ENCODE results near the gene P2RX6.
"Not testable (repeated sequence)": the region's sequence is repeated elsewhere in the genome, so short reads cannot be mapped to it uniquely, and the experiment has no call there.

The P2RX6 gene

DNA sequence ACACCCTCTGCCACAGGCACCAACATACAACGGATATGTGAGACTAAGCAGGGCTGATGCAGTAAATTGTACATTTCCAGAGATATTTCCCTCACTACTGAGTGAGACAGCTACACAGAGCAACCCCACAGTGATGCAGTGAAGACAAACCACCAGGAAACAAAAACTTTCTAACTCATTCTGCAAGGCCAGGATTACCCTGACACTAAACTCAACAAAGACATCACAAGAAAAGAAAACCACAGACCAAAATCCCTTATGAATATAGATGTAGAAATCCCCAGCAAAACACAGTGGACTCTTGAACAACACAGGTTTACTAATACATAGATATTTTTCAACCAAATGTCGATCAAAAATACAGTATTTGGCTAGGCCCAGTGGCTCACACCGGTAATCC lies 18.9 kb downstream of the P2RX6 start:
- DNase-seq, result no peak

DNA sequence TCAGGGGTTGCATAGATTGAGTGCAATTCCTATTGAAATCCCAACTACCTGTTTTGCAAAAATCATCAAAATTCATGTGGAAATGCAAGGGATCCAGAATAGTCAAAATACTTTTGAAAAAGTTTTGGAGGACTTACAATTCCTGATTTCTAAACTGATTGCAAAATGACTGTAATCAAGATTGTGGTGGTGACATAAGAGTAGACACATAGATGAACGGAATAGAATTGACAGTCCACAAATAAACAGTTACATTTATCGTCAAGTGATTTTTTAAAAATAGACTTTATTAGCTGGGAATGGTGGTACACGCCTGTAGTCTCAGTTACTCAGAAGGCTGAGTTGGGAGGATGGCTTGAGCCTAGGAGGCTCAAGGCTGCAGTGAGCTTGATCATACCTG lies 20.0 kb downstream of the P2RX6 start:
- no peak for DNase-seq

DNA sequence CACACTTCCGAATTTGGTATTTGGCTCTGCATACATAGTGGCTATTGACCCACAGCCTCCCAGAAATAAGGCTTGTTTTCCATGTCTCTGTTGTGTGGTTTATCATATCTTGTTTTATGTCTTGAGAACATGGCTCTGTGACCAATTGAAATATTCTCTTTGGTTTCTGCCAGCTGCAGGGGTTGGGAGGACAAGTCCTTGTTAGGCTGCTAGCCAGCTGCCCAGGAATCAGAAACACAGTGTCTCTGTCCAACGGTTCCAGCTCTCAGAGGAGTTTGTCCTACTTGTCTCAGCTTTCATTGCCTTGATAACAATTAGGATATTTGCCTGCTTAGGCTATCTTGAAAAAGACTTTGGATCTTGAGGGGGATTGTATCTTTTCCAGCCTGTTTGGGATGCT lies 23.4 kb downstream of the P2RX6 start:
- no peak for DNase-seq

DNA sequence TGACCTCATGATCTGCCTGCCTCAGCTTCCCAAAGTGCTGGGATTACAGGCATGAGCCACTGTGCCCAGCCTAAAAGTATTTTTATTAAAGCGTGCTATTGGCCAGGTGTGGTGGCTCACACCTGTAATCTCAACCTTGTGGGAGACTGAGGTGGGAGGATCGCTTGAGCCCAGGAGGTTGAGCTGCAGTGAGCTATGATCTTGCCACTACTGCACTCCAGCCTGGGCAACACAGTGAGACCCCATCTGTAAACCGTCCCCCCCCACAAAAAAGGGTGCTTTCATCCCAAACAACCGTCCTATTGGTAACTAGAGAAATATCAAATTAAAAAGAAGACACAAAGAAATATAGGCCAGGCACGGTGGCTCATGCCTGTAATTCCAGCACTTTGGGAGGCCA lies 24.2 kb downstream of the P2RX6 start:
- DNase-seq, result not testable (repeated sequence)

GRCh38 chr22:21041937-21042336 lies 27.0 kb downstream of the P2RX6 start:
- no peak for DNase-seq

DNA sequence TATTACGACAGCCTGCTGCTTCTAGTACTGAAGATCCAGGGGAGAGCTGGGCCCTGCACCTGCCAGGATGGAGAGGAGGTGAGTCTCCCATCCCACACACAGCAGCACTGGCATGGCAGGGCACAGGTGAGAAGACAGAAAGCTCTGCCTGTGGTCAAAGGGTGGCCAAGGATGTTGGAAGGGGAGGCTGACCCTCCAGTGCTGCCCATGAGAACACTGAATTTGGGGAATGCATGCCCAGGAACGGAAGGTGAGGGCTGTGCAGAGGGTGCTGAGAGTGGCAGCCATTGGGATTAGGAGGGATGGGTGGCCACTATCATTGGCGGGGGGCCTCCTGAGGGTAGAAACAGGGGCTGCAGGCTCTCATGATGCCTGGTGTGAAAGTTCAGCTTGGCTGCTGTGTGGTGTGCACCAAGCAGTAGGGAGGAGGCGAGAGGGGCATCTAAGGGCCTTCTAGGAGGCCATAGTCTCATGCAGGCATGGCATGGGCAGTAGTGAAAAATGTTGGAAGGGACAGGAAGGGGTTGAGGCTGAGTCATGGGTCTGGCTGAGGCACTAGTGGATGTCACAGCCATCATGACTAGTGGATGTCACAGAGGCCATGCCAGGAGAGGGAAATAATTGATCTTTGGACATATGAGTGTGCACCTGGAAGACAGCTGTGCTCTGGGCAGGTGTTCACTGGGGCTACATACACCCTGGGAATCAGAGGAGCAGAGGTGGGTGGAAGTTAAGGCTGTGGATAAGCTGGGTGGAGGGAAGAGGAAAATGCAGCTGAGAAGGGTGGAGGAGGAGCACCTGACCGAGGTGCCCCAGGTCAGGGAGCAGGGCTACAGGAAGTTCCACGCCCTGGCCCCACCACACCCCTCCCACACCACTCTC lies 28.3 kb downstream of the P2RX6 start:
- peak in 1 of 2 experiments; percentile 14 for DNase-seq

DNA sequence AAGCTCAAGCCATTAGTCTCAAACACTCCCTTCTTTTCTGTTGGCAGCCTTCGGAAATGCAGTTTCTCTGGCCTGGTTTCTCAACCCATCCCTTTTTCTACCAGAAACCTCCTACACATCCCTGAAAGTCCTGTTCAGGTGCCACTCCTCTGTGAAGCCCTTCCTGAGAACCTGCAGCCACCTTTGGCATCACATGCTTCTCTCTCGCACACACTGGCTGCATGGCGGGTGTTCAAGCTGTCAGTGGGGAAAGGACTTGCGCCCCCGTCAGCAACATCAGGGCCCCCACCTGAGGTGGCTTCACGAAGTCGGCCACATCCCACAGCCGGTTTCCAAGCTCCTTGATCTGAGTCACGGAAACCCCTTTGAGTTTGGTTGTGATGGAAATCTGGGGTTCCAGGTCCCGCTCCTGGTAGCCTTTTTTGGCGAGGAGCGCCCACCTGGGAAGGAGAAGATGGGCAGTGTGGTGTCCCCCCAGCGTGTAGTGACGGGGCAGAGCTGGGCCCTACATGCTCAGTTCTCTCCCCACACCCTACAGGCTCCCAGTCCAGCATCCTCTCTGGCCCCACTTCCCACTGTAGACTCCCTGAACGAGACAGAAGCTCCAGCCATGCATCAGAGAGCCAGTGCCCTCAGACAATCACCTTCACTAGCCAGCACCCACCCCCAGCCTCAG lies 29.0 kb downstream of the P2RX6 start:
- no peak for DNase-seq

DNA sequence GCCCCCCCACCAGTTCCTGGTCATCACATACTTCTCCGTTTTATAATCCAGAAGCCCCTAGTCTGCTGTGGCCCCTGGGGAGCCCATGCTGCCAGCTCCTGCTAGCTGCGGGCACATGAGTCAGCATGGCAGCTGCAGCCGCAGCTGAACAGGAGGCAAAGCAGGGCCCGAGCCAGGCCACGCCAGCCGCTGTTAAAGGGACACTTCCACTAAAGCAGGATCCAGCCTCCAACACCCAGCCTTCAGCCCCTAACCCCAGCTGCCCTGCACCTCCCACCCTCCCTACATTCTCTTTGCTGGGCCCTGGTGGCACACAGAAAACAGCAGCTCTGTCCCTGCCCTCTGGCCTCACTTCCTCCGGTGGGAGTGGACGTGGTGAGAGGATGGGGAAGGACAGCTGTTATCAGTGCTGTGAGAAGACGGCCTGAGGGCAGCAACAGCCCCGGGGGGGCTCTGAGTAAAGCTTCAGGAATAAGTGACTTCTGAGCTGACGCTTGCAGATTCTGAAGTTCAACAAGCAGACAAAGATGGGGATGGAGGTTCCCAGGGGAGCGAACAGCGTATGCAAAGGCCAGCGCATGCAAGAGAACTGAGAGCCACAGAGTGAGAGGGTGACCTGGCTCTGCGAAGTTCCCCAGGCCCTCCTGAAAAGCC lies 30.1 kb downstream of the P2RX6 start:
- DNase-seq, result peak in 1 of 2 experiments; percentile 20

GRCh38 chr22:21045585-21046294 lies 30.8 kb downstream of the P2RX6 start, which contains the start of gene LRRC74B:
Gene LRRC74B (plus strand): TSS chr22:21045946. CDS start chr22:21045987, 41 bp downstream.
- peak; percentile 92 to 94 for DNase-seq

DNA sequence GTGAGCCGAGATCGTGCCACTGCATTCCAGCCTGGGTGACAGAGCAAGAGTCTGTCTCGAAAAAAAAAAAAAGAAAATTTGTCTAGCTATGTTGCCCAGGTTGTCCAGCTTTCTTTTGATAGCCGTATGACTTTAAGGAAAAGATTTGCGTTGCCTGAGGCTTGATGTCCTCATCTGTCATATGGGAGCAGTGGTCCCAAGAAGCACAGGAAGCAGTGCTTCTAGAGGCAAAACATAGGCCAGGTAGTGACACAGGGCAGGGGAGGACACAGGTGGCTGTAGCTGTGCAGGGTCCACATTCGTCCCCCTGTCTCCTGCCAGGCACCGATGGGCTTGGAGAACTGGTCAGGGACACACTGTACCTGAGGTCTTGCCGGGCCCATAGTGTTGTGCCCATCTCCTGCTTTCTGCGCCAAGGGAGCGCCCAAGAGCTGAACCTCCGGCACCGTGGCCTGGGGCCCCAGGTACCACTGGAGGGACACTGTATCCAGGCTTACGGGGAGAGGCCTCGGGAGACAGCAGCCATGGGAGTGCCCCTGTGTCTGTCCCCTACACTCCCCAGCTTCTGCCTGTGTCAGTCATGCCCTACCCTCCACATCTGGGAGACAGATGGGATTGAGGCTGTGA lies 32.2 kb downstream of the P2RX6 start:
- no peak for DNase-seq

GRCh38 chr22:21047730-21048129 lies 32.8 kb downstream of the P2RX6 start:
- peak; percentile 54 to 75 for DNase-seq

- not testable (repeated sequence) for DNase-seq
These were observed 33.5 kb downstream of the P2RX6 start for GRCh38 chr22:21048448-21048847.

GRCh38 chr22:21048965-21049364 lies 34.0 kb downstream of the P2RX6 start:
- DNase-seq, result not testable (repeated sequence)

- no peak for DNase-seq
These were observed 36.3 kb downstream of the P2RX6 start for GRCh38 chr22:21051145-21051830.

- no peak for DNase-seq
These were observed 37.0 kb downstream of the P2RX6 start for GRCh38 chr22:21051831-21052400.

DNA sequence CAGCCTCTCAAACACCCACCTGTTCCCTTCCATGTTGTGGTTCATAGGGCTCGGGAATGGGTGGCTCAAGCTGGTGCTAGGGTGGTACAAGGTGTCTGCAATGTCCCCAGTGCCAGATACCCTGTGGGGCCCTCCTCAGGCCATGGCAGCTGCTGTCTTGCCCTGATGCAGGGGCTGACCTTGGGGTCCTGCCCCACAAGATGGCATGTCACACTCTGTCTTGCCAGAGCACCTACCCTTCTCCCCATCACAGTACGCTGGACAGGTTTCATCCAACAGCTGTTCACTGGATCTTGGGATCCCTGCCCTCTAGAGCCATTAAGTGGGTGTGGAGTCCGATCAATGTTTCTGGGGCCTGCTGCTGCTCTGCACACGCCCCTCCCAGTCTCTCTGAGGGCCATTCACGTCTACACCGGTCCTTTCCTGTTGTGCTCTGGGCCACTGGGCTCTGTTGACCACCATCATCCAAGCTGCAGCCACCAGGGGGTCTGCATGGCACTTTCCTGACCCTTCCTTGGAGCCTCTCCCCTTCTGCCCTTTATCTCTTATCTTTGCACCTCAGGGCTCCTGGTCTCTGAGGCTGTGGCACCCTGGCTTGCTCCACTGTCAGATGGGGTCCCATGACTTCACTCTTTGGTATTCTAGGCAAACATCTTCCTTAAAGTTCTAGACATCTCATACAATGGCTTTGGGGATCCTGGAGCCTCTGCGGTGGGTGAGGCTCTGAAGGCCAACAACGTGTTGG lies 37.9 kb downstream of the P2RX6 start:
- DNase-seq, result no peak

GRCh38 chr22:21054046-21054713 lies 39.2 kb downstream of the P2RX6 start:
- DNase-seq, result no peak

DNA sequence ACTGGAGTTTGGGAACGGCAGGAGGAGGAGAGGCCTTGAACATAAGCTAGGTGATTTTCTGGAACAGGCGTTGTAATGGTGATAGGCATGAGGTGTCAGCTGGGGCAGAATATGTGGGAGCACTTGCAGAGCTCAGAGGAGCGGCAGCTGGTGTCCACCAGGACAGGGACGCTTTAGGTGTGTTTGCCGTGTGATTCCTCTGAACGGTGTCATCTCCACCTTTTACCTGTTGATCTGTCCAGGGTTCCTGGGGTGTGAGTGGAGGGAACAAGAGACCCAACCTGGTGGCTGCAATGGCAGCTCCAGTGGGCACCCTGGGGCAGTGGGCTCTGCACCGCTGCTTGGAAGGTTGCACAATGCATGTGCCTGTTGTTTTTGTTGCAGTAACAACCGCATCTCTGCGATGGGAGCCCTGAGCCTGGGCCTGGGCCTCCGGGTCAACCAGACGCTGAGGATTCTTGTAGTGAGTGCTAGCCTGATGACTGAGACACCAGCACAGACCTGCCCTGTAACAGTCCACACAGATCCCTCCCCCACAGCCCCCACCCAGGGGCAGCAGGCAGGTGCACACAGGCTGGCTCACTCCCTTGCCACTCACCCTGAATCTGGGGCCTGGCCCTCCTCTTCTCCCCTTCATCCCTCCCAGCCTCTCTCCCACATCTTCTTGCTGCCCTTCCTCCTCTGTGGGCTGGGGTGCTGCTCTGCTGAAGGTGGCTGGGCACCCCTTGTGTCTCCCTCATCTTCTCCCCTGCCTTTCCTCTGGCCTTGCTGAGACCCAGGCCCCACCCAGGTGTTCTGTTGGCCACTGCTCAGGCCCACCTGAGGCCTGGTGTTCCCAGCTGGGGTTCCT lies 40.0 kb downstream of the P2RX6 start:
- DNase-seq, result no peak

DNA sequence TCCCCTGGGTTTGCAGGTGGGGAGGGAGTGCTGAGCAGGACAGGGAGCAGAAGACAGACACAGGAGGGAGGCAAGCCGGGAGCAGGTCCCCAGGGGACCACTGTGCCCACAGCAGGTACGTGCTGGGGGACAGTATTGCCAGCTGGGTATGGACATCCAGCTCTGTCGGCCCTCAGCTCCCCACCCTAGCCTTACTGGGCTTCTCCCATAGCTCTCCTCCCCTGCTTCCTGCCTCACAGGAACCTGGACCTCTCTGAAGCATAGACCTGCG lies 40.5 kb downstream of the P2RX6 start:
- no peak for DNase-seq

Data from SHP77 (cell line).